H9 (cell line): ENCODE measurements around the gene RNF213. TPM values are rescaled to one million over a fixed set of nuclear protein-coding genes. Genes with fewer than 3 reads are reported as not detected.

Experiments used
- DNase-seq: peaks from one replicate; pipeline ENCODE4 v3.0.0-alpha.2; 2017
- H2AFZ ChIP-seq: one replicate; pipeline ENCODE4 v1.6.1; 2013; ENCODE audit warnings: mild to moderate bottlenecking, low read length, control low read depth, moderate library complexity
- H2AK5ac ChIP-seq: 2 replicates; pipeline ENCODE4 v1.6.1; 2013; ENCODE audit warnings: low read length, control low read depth, mixed read lengths; ENCODE audit not compliant: insufficient read length
- H2BK120ac ChIP-seq: one replicate; pipeline ENCODE4 v1.6.1; 2013; ENCODE audit warnings: low read depth, mild to moderate bottlenecking, low read length, control low read depth, inconsistent platforms; ENCODE audit not compliant: poor library complexity, severe bottlenecking
- H2BK12ac ChIP-seq: 2 replicates; pipeline ENCODE4 v1.6.1; 2013; ENCODE audit warnings: low read length, control low read depth, mixed read lengths, low read depth; ENCODE audit not compliant: insufficient read length
- H2BK15ac ChIP-seq: 2 replicates; pipeline ENCODE4 v1.6.1; 2013; ENCODE audit warnings: low read depth, low read length, control low read depth
- H2BK20ac ChIP-seq: one replicate; pipeline ENCODE4 v1.6.1; 2013; ENCODE audit warnings: low read depth, mild to moderate bottlenecking, low read length, control low read depth, inconsistent platforms; ENCODE audit not compliant: poor library complexity, severe bottlenecking
- H2BK5ac ChIP-seq: 2 replicates; pipeline ENCODE4 v1.6.1; 2013; ENCODE audit warnings: low read length, control low read depth, mixed read lengths; ENCODE audit not compliant: insufficient read length
- H3K14ac ChIP-seq: 2 replicates; pipeline ENCODE4 v1.6.1; 2013; ENCODE audit warnings: low read length, control low read depth; ENCODE audit not compliant: insufficient read depth
- H3K18ac ChIP-seq: 2 replicates; pipeline ENCODE4 v1.6.1; 2013; ENCODE audit warnings: low read depth, mild to moderate bottlenecking, mixed read lengths, low read length, control low read depth; ENCODE audit not compliant: insufficient read length
- H3K23ac ChIP-seq: 2 replicates; pipeline ENCODE4 v1.6.1; 2013; ENCODE audit warnings: low read length, control low read depth, mixed read lengths, low read depth; ENCODE audit not compliant: insufficient read length
- H3K23me2 ChIP-seq: 2 replicates; pipeline ENCODE4 v1.6.1; 2013; ENCODE audit warnings: low read depth, mild to moderate bottlenecking, mixed read lengths, low read length, control low read depth; ENCODE audit not compliant: insufficient read length, poor library complexity, severe bottlenecking
- H3K27ac ChIP-seq: 2 replicates; pipeline ENCODE4 v1.5.1; 2013; ENCODE audit warnings: low read length, control low read depth, mixed read lengths, low read depth; ENCODE audit not compliant: insufficient read length
- H3K27me3 ChIP-seq: 2 replicates; pipeline ENCODE4 v1.6.1; 2013; ENCODE audit warnings: low read length, control low read depth, inconsistent platforms; ENCODE audit not compliant: insufficient read depth
- H3K4ac ChIP-seq: 2 replicates; pipeline ENCODE4 v1.6.1; 2013; ENCODE audit warnings: low read depth, mild to moderate bottlenecking, control low read depth, inconsistent platforms, low read length, moderate library complexity
- H3K4me1 ChIP-seq: 2 replicates; pipeline ENCODE4 v1.6.1; 2013; ENCODE audit warnings: low read length, control low read depth, inconsistent platforms; ENCODE audit not compliant: insufficient read depth
- H3K4me2 ChIP-seq: 2 replicates; pipeline ENCODE4 v1.6.1; 2013; ENCODE audit warnings: low read length, control low read depth, mixed read lengths; ENCODE audit not compliant: insufficient read length, insufficient read depth
- H3K56ac ChIP-seq: 2 replicates; pipeline ENCODE4 v1.6.1; 2013; ENCODE audit warnings: low read depth, mild to moderate bottlenecking, mixed read lengths, low read length, control low read depth; ENCODE audit not compliant: insufficient read length
- H3K79me1 ChIP-seq: 2 replicates; pipeline ENCODE4 v1.6.1; 2013; ENCODE audit warnings: low read depth, mild to moderate bottlenecking, moderate library complexity, low read length, control low read depth, inconsistent platforms; ENCODE audit not compliant: insufficient read depth, poor library complexity, severe bottlenecking
- H3K79me2 ChIP-seq: 2 replicates; pipeline ENCODE4 v1.6.1; 2013; ENCODE audit warnings: low read length, control low read depth, inconsistent platforms; ENCODE audit not compliant: insufficient read depth
- H3K9ac ChIP-seq: 2 replicates; pipeline ENCODE4 v1.6.1; 2013; ENCODE audit warnings: low read length, control low read depth, mixed read lengths; ENCODE audit not compliant: insufficient read length; ENCODE audit errors: extremely low read depth
- H3K9me3 ChIP-seq: one replicate; pipeline ENCODE4 v1.6.1; 2013; ENCODE audit warnings: low read depth, low read length, inconsistent platforms; ENCODE audit not compliant: control insufficient read depth
- H3T11ph ChIP-seq: one replicate; pipeline ENCODE4 v1.6.1; 2013; ENCODE audit warnings: mild to moderate bottlenecking, low read length, control low read depth, inconsistent platforms
- H4K20me1 ChIP-seq: one replicate; pipeline ENCODE4 v1.6.1; 2013; ENCODE audit not compliant: control insufficient read depth, insufficient read length, insufficient read depth
- H4K5ac ChIP-seq: 2 replicates; pipeline ENCODE4 v1.6.1; 2013; ENCODE audit warnings: low read depth, mild to moderate bottlenecking, mixed read lengths, low read length, control low read depth; ENCODE audit not compliant: insufficient read length
- H4K8ac ChIP-seq: replicated peaks from 2 replicates; pipeline ENCODE4 v1.6.1; 2013; ENCODE audit warnings: low read length, control low read depth, mixed read lengths, low read depth; ENCODE audit not compliant: insufficient read length
- H4K91ac ChIP-seq: 2 replicates; pipeline ENCODE4 v1.6.1; 2013; ENCODE audit warnings: low read depth, mild to moderate bottlenecking, moderate library complexity, mixed read lengths, low read length, control low read depth; ENCODE audit not compliant: insufficient read length
- H3K27ac Mint-ChIP-seq, 3 experiments: 2 replicates in 2 of 3; 3 replicates in 1 of 3; pipeline ENCODE4 v1.8.0; 2020 to 2021; ENCODE audit warnings: mixed read lengths in 3 of 3, mild to moderate bottlenecking in 1 of 3, moderate library complexity in 1 of 3
- H3K27me3 Mint-ChIP-seq: 2 replicates; pipeline ENCODE4 v1.8.0; 2021; ENCODE audit warnings: low read depth, mild to moderate bottlenecking, moderate library complexity, mixed read lengths
- H3K36me3 Mint-ChIP-seq, 3 experiments: 2 replicates in 2 of 3; 3 replicates in 1 of 3; pipeline ENCODE4 v1.8.0; 2020 to 2021; ENCODE audit warnings: low read depth in 3 of 3, mixed read lengths in 3 of 3; ENCODE audit not compliant: insufficient read depth in 1 of 3
- H3K4me1 Mint-ChIP-seq, 2 experiments: 2 replicates each; pipeline ENCODE4 v1.8.0; 2020; ENCODE audit warnings: mixed read lengths in 2 of 2
- H3K4me3 Mint-ChIP-seq, 2 experiments: 2 replicates in 1 of 2; 3 replicates in 1 of 2; pipeline ENCODE4 v1.8.0; 2020 to 2021; ENCODE audit warnings: mild to moderate bottlenecking in 2 of 2, mixed read lengths in 2 of 2, moderate library complexity in 1 of 2
- H3K9me3 Mint-ChIP-seq, 2 experiments: 2 replicates in 1 of 2; 3 replicates in 1 of 2; pipeline ENCODE4 v1.8.0; 2020; ENCODE audit warnings: mild to moderate bottlenecking in 2 of 2, mixed read lengths in 2 of 2, moderate library complexity in 1 of 2
- CTCF ChIP-seq: fragments of 200-600 bp; sonication (generic); conservative IDR thresholded peaks from 3 replicates; pipeline ENCODE4 v1.8.0; 2021; ENCODE audit warnings: antibody characterized with exemption, mild to moderate bottlenecking
- WGBS: extraction: QIAGEN DNeasy Blood & Tissue Kit; methylation state at CpG from one replicate; pipeline ENCODE4 v1.1.7; 2013; ENCODE audit warnings: missing lambda C conversion rate, low lambda C conversion rate, mixed read lengths; ENCODE audit not compliant: insufficient read length; ENCODE audit errors: extremely low coverage; 5-methylcytosine and 5-hydroxymethylcytosine counted together
- total RNA-seq: library from RNA; stranded (reverse); gene quantifications from 2 replicates; pipeline ENCODE4 v1.2.1, GENCODE V29; 2021

The RNF213 gene
- total RNA-seq, 1 experiment from 2014 or later: 34.3 TPM

- Histone ChIP-seq H3K9ac (no peak overlapping the region), H4K5ac (no peak overlapping the region), H2AK5ac (no peak overlapping the region), H4K8ac (no peak overlapping the region), H3K27ac (no peak overlapping the region), H3K18ac (no peak overlapping the region), H3K4me2 (no peak overlapping the region), H2BK5ac (no peak overlapping the region), H2BK15ac (no peak overlapping the region), H3T11ph (no peak overlapping the region), H3K14ac (no peak overlapping the region; the same call in 1 of the 2 replicates), H3K23ac (no peak overlapping the region), H3K27me3 (no peaks in the 10 kb centered on the region), H3K4me1 (no peaks in the 10 kb centered on the region), H2AFZ (no peak overlapping the region), H3K4ac (no peak overlapping the region), H2BK20ac (no peak overlapping the region), H3K79me2 (no peaks in the 10 kb centered on the region), H3K79me1 (no peaks in the 10 kb centered on the region), H2BK120ac (no peak overlapping the region), H4K20me1 (no peaks in the 10 kb centered on the region), H3K56ac (no peak overlapping the region), H3K23me2 (no peaks in the 10 kb centered on the region), H2BK12ac (no peak overlapping the region), H3K9me3 (no peaks in the 10 kb centered on the region), H4K91ac (no peak overlapping the region)
- Mint-ChIP-seq H3K27ac (no peak overlapping the region), H3K4me3 (no peak overlapping the region), H3K9me3 (no peaks in the 10 kb centered on the region), H3K36me3 (no peaks in the 10 kb centered on the region), H3K27me3 (peaks cover 40% of the 10 kb centered on the region), H3K4me1 (peaks cover 7 to 19% of the 10 kb centered on the region in 2 experiments)
- no CpG with 5 or more reads among the region's 14 CpGs for WGBS
- no peak for DNase-seq
- no peak for TF ChIP-seq CTCF
Measured at GRCh38 chr17:80441598-80442322, 181.1 kb downstream of the RNF213 start.
